K562 (cell line): ENCODE data around the gene PLEKHA6. TPM values are rescaled to one million over a fixed set of nuclear protein-coding genes. Genes with fewer than 3 reads are reported as not detected.

Experiments used
- CBX1 ChIP-seq: sonication (generic); IDR thresholded peaks from 2 replicates; pipeline ENCODE4 v1.6.1; 2016; ENCODE audit warnings: antibody characterized with exemption, low read depth, mild to moderate bottlenecking
- E2F6 ChIP-seq, 2 experiments: IDR thresholded peaks; 2 replicates each; pipeline ENCODE4 v1.6.1; 2011; ENCODE audit warnings: borderline replicate concordance in 1 of 2, control low read depth in 1 of 2, low read depth in 1 of 2, low read length in 1 of 2, mild to moderate bottlenecking in 1 of 2, mixed read lengths in 1 of 2, moderate library complexity in 1 of 2; ENCODE audit not compliant: insufficient read depth in 1 of 2, insufficient read length in 1 of 2, poor library complexity in 1 of 2, severe bottlenecking in 1 of 2; ENCODE audit errors: extremely low read depth in 1 of 2
- EGR1 ChIP-seq: fragments of 450-650 bp; conservative IDR thresholded peaks from 2 replicates; pipeline ENCODE4 v1.6.1; 2017; ENCODE audit warnings: mild to moderate bottlenecking
- ELF1 ChIP-seq: fragments of 200-800 bp; sonication (Bioruptor generic); IDR thresholded peaks from 2 replicates; pipeline ENCODE4 v1.6.1; 2016; ENCODE audit warnings: missing genetic modification characterization, missing compliant biosample characterization
- KDM5B ChIP-seq: fragments of 200-600 bp; sonication (generic); IDR thresholded peaks from 2 replicates; pipeline ENCODE4 v1.6.1; 2012; ENCODE audit warnings: low read depth, mild to moderate bottlenecking, moderate library complexity, low read length, control low read depth, inconsistent platforms; ENCODE audit not compliant: insufficient replicate concordance
- KLF6 ChIP-seq: fragments of 250-450 bp; sonication (Bioruptor Pico); IDR thresholded peaks from 2 replicates; pipeline ENCODE4 v1.4.0; 2020; ENCODE audit warnings: mild to moderate bottlenecking, moderate library complexity, borderline replicate concordance
- MBD2 ChIP-seq: sonication (generic); IDR thresholded peaks from 2 replicates; pipeline ENCODE4 v1.6.1; 2016; ENCODE audit warnings: low read depth, borderline replicate concordance
- MTA1 ChIP-seq: fragments of 450-650 bp; IDR thresholded peaks from 2 replicates; pipeline ENCODE4 v1.6.1; 2017; ENCODE audit warnings: borderline replicate concordance
- NFYB ChIP-seq: IDR thresholded peaks from 2 replicates; pipeline ENCODE4 v1.6.1; 2011; ENCODE audit warnings: mild to moderate bottlenecking, moderate library complexity; ENCODE audit not compliant: insufficient read length; ENCODE audit errors: extremely low read depth
- NUFIP1 ChIP-seq: fragments of 450-650 bp; IDR thresholded peaks from 2 replicates; pipeline ENCODE4 v1.6.1; 2018; ENCODE audit not compliant: partially characterized antibody
- PATZ1 ChIP-seq: fragments of 250-450 bp; sonication (Bioruptor Pico); IDR thresholded peaks from 2 replicates; pipeline ENCODE4 v1.5.0; 2020; ENCODE audit warnings: mild to moderate bottlenecking, borderline replicate concordance
- RAD21 ChIP-seq, 2 experiments: fragments of 250-450 bp in 1 of 2; fragments of 450-650 bp in 1 of 2; sonication (Bioruptor Pico) in 1 of 2; formaldehyde crosslinking in 1 of 2; IDR thresholded peaks in 1 of 2; conservative IDR thresholded peaks in 1 of 2; 2 replicates each; pipeline versions ENCODE4 v1.4.0 to v1.8.0; 2020 to 2022; ENCODE audit warnings: mild to moderate bottlenecking in 2 of 2, moderate library complexity in 1 of 2
- RBM22 ChIP-seq: fragments of 200-400 bp; formaldehyde crosslinking; IDR thresholded peaks from 2 replicates; pipeline ENCODE4 v1.6.1; 2018; ENCODE audit warnings: low read length, low read depth; ENCODE audit not compliant: poor library complexity, severe bottlenecking
- RBM39 ChIP-seq: fragments of 200-400 bp; formaldehyde crosslinking; optimal IDR thresholded peaks from 2 replicates; pipeline ENCODE3; 2018; ENCODE audit warnings: low read depth, low read length
- RFX1 ChIP-seq: fragments of 450-650 bp; IDR thresholded peaks from 2 replicates; pipeline ENCODE4 v1.6.1; 2016; ENCODE audit warnings: mild to moderate bottlenecking, moderate library complexity
- SAFB2 ChIP-seq: fragments of 200-400 bp; formaldehyde crosslinking; IDR thresholded peaks from 2 replicates; pipeline ENCODE4 v1.6.1; 2018; ENCODE audit warnings: borderline replicate concordance, low read length, low read depth, moderate library complexity; ENCODE audit not compliant: severe bottlenecking
- SRSF3 ChIP-seq: fragments of 200-400 bp; formaldehyde crosslinking; IDR thresholded peaks from 2 replicates; pipeline ENCODE4 v1.6.1; 2016; ENCODE audit warnings: mild to moderate bottlenecking, low read length, moderate library complexity; ENCODE audit not compliant: insufficient read depth
- TRIM28 ChIP-seq: fragments of 450-650 bp; IDR thresholded peaks from 2 replicates; pipeline ENCODE4 v1.6.1; 2017
- ZNF431 ChIP-seq: sonication (generic); formaldehyde crosslinking; IDR thresholded peaks from 2 replicates; pipeline ENCODE4 v1.8.0; 2022; ENCODE audit warnings: mild to moderate bottlenecking, missing genetic modification reagents
- ZNF785 ChIP-seq: fragments of 250-450 bp; sonication (Bioruptor Pico); IDR thresholded peaks from 2 replicates; pipeline ENCODE4 v1.4.0; 2020; ENCODE audit warnings: mild to moderate bottlenecking
- ZSCAN29 ChIP-seq: fragments of 450-650 bp; IDR thresholded peaks from 2 replicates; pipeline ENCODE4 v1.6.1; 2017
- polyA plus RNA-seq, 8 experiments: library from polyadenylated mRNA; depleted of rRNA in 4 of 8; stranded (reverse) in 5 of 8; unstranded in 3 of 8; fragments of >200 nt; fragmentation: Nextera tagmentation in 2 of 8; fragmentation: Illumina TruSeq in 1 of 8; extraction: Ambion mirVana in 2 of 8; extraction: Trizol in 1 of 8; gene quantifications; 2 replicates each; pipeline versions ENCODE4 v1.2.1 to v1.2.3, GENCODE V29; 2011 to 2014; ENCODE audit warnings: inconsistent platforms in 1 of 8, missing spikeins in 1 of 8
- total RNA-seq, 7 experiments: library from RNA; depleted of rRNA in 6 of 7; stranded (reverse); fragments of >200 nt in 6 of 7; fragmentation: Illumina TruSeq in 2 of 7; extraction: Trizol in 2 of 7; gene quantifications; 2 replicates each; pipeline versions ENCODE4 v1.2.1 to v1.2.3, GENCODE V29; 2011 to 2021; ENCODE audit warnings: low replicate concordance in 1 of 7
- TF ChIP-seq, protein P1 (sequence below): fragments of 250-450 bp; sonication (Bioruptor Pico); IDR thresholded peaks from 2 replicates; pipeline ENCODE4 v1.4.0; 2020; ENCODE audit warnings: mild to moderate bottlenecking, moderate library complexity, borderline replicate concordance

PLEKHA6 gene
- total and polyA plus RNA-seq, 9 of the 15 experiments (the other 6 are each of a cell fraction or from before 2014, with no cell fraction given): under 0.01 to 0.33 (median 0.01) TPM; not detected in 4

DNA sequence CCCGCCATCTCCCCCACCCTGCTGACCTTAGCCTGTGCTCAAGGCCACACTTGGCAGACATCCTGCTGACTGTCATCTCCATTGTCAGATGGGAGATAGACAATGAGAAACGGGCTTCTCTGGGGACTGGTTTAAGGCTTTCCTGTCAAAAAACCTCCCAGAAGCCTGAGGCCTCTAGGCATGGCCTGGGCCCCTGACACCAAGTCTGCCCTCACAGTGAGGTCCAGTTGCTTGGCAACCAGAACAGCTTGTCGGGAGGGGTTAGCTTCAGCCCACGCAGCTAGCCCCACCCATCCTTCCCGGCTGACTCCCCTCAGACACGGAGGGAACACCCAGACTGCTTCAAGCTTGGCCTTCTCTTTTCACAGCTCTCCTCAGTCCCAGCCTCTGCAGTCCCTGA lies 11.0 kb downstream of the PLEKHA6 start (continued):
- TF ChIP-seq, protein P1, sequence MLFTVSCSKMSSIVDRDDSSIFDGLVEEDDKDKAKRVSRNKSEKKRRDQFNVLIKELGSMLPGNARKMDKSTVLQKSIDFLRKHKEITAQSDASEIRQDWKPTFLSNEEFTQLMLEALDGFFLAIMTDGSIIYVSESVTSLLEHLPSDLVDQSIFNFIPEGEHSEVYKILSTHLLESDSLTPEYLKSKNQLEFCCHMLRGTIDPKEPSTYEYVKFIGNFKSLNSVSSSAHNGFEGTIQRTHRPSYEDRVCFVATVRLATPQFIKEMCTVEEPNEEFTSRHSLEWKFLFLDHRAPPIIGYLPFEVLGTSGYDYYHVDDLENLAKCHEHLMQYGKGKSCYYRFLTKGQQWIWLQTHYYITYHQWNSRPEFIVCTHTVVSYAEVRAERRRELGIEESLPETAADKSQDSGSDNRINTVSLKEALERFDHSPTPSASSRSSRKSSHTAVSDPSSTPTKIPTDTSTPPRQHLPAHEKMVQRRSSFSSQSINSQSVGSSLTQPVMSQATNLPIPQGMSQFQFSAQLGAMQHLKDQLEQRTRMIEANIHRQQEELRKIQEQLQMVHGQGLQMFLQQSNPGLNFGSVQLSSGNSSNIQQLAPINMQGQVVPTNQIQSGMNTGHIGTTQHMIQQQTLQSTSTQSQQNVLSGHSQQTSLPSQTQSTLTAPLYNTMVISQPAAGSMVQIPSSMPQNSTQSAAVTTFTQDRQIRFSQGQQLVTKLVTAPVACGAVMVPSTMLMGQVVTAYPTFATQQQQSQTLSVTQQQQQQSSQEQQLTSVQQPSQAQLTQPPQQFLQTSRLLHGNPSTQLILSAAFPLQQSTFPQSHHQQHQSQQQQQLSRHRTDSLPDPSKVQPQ (CRISPR knock-in tag): no peak
- TF ChIP-seq ZNF785 (CRISPR knock-in tag): no peak
- no peak for TF ChIP-seq MTA1
- TF ChIP-seq SAFB2: no peak
- TF ChIP-seq EGR1: peak; percentile 62
- TF ChIP-seq TRIM28: no peak
- no peak for TF ChIP-seq KDM5B
- no peak for TF ChIP-seq RBM39
- no peak for TF ChIP-seq MBD2
- no peak for TF ChIP-seq ZSCAN29
- TF ChIP-seq KLF6: no peak
- TF ChIP-seq NFYB: no peak
- TF ChIP-seq NUFIP1: no peak
- TF ChIP-seq ELF1 (tag): no peak
- TF ChIP-seq RBM22: no peak
- TF ChIP-seq RAD21 (CRISPR knock-in tag; conservative IDR thresholded peaks at IDR 0.05 in 1 of 2, IDR thresholded peaks at IDR 0.05 in 1 of 2): no peak
- no peak for TF ChIP-seq PATZ1 (CRISPR knock-in tag)
- peak; percentile 77 for TF ChIP-seq RFX1
- no peak for TF ChIP-seq SRSF3
- no peak for TF ChIP-seq E2F6 (IDR thresholded peaks at IDR 0.05; ENCODE audit: borderline replicate concordance in 1 of 2, extremely low read depth in 1 of 2, insufficient read depth in 1 of 2, insufficient read length in 1 of 2, low read depth in 1 of 2, low read length in 1 of 2, poor library complexity in 1 of 2, severe bottlenecking in 1 of 2)
- TF ChIP-seq CBX1: no peak
- no peak for TF ChIP-seq ZNF431 (CRISPR knock-in tag)
